Mesothelial cell of epicardium (in vitro differentiated cells): ENCODE data around the gene SMIM43. TPM values are rescaled to one million over a fixed set of nuclear protein-coding genes. Genes with fewer than 3 reads are reported as not detected.

ENCODE experiments used
- DNase-seq, 2 experiments: peaks; one replicate each; pipeline ENCODE4 v3.0.0; 2021; ENCODE audit warnings: low spot score in 2 of 2; ENCODE audit not compliant: unreplicated experiment in 2 of 2
- H3K27ac Mint-ChIP-seq: 2 replicates; pipeline ENCODE4 v1.8.0; 2021; ENCODE audit warnings: mixed read lengths
- H3K27me3 Mint-ChIP-seq: 2 replicates; pipeline ENCODE4 v1.8.0; 2021; ENCODE audit warnings: low read depth, mixed read lengths
- H3K36me3 Mint-ChIP-seq: 2 replicates; pipeline ENCODE4 v1.8.0; 2021; ENCODE audit warnings: mixed read lengths
- H3K4me1 Mint-ChIP-seq: 2 replicates; pipeline ENCODE4 v1.8.0; 2021; ENCODE audit warnings: mixed read lengths
- H3K4me3 Mint-ChIP-seq: 2 replicates; pipeline ENCODE4 v1.8.0; 2021; ENCODE audit warnings: mild to moderate bottlenecking, moderate library complexity, mixed read lengths
- H3K9me3 Mint-ChIP-seq: 2 replicates; pipeline ENCODE4 v1.8.0; 2021; ENCODE audit warnings: mixed read lengths
- CTCF ChIP-seq: fragments of 200-600 bp; sonication (generic); IDR thresholded peaks from one replicate; pipeline ENCODE4 v1.5.0; 2021; ENCODE audit warnings: antibody characterized with exemption; ENCODE audit not compliant: unreplicated experiment
- total RNA-seq: library from RNA; stranded (reverse); gene quantifications from 3 replicates; pipeline ENCODE4 v1.2.1, GENCODE V29; 2021

SMIM43 gene
- total RNA-seq, 1 donor from 2014 or later, result not detected

GRCh38 chr4:121800961-121801714, 36.2 kb upstream of the SMIM43 start, which contains the start of gene EXOSC9:
Gene EXOSC9, plus strand, starts transcription at chr4:121801323. Its CDS starts 102 bp downstream, at chr4:121801425.
- H3K36me3 Mint-ChIP-seq, result peaks cover 9% of the 10 kb centered on the region
- H3K27ac Mint-ChIP-seq, result peak within 1 kb of the TSS; percentile 94
- no peak for TF ChIP-seq CTCF
- H3K9me3 Mint-ChIP-seq, result no peaks in the 10 kb centered on the region
- DNase-seq, result peak; percentile 88 to 99
- H3K27me3 Mint-ChIP-seq, result no peaks in the 10 kb centered on the region
- peak within 1 kb of the TSS; percentile 89 for H3K4me3 Mint-ChIP-seq
- peaks cover 18% of the 10 kb centered on the region for H3K4me1 Mint-ChIP-seq

- Mint-ChIP-seq H3K27me3 (no peaks in the 10 kb centered on the region), H3K36me3 (peaks cover 9% of the 10 kb centered on the region), H3K27ac (peak overlapping the region; percentile 94), H3K4me3 (peak overlapping the region; percentile 89), H3K9me3 (no peaks in the 10 kb centered on the region), H3K4me1 (peaks cover 18% of the 10 kb centered on the region)
- no peak for TF ChIP-seq CTCF
- no peak for DNase-seq
Measured at GRCh38 chr4:121800638-121800960, 35.6 kb upstream of the SMIM43 start.

GRCh38 chr4:121799867-121800501, 35.0 kb upstream of the SMIM43 start:
- DNase-seq, result no peak
- H3K36me3 Mint-ChIP-seq, result peaks cover 5% of the 10 kb centered on the region
- H3K9me3 Mint-ChIP-seq, result no peaks in the 10 kb centered on the region
- H3K4me1 Mint-ChIP-seq, result peaks cover 19% of the 10 kb centered on the region
- peak overlapping the region; percentile 5 for H3K4me3 Mint-ChIP-seq
- H3K27me3 Mint-ChIP-seq, result peaks cover 2% of the 10 kb centered on the region
- no peak for TF ChIP-seq CTCF
- no peak overlapping the region for H3K27ac Mint-ChIP-seq

- peaks cover 26% of the 10 kb centered on the region for H3K4me1 Mint-ChIP-seq
- H3K9me3 Mint-ChIP-seq, result no peaks in the 10 kb centered on the region
- DNase-seq, result no peak
- H3K36me3 Mint-ChIP-seq, result no peaks in the 10 kb centered on the region
- no peak overlapping the region for H3K4me3 Mint-ChIP-seq
- TF ChIP-seq CTCF, result no peak
- H3K27ac Mint-ChIP-seq, result no peak overlapping the region
- H3K27me3 Mint-ChIP-seq, result peaks cover 8% of the 10 kb centered on the region
Measured at GRCh38 chr4:121799208-121799823, 34.4 kb upstream of the SMIM43 start.

- DNase-seq, result no peak
- H3K36me3 Mint-ChIP-seq, result no peaks in the 10 kb centered on the region
- no peak overlapping the region for H3K4me3 Mint-ChIP-seq
- peaks cover 18% of the 10 kb centered on the region for H3K4me1 Mint-ChIP-seq
- H3K27me3 Mint-ChIP-seq, result peaks cover 18% of the 10 kb centered on the region
- no peaks in the 10 kb centered on the region for H3K9me3 Mint-ChIP-seq
- H3K27ac Mint-ChIP-seq, result no peak overlapping the region
- TF ChIP-seq CTCF, result no peak
Measured at GRCh38 chr4:121796283-121796682, 31.3 kb upstream of the SMIM43 start.
